Keratinocyte (primary cell): ENCODE data around the gene SSH2. TPM values are rescaled to one million over a fixed set of nuclear protein-coding genes. Genes with fewer than 3 reads are reported as not detected.

Experiments used
- DNase-seq: peaks from one replicate; pipeline ENCODE4 v3.0.0-alpha.2; 2011; ENCODE audit warnings: low read depth, missing footprints, low spot score
- FAIRE-seq: peaks from 2 replicates; lab custom pipeline; 2011; peaks lifted over from hg19 to GRCh38; lab: Jason Lieb, UNC
- H2AFZ ChIP-seq: 2 replicates; pipeline ENCODE4 v1.6.0; 2012; ENCODE audit warnings: low read length, control low read depth, inconsistent platforms; ENCODE audit not compliant: control insufficient read depth
- H3K27ac ChIP-seq: 2 replicates; pipeline ENCODE4 v1.5.1; 2011; ENCODE audit warnings: low read length; ENCODE audit not compliant: control insufficient read depth, insufficient read depth
- H3K27me3 ChIP-seq: 3 replicates; pipeline ENCODE4 v1.6.0; 2011; ENCODE audit warnings: low read length; ENCODE audit not compliant: control insufficient read depth, insufficient read depth; ENCODE audit errors: extremely low read depth
- H3K36me3 ChIP-seq, 2 experiments: 2 replicates in 1 of 2; 3 replicates in 1 of 2; pipeline ENCODE4 v1.5.1; 2011; ENCODE audit warnings: low read length in 2 of 2, mild to moderate bottlenecking in 1 of 2; ENCODE audit not compliant: control insufficient read depth in 2 of 2, insufficient read depth in 2 of 2; ENCODE audit errors: extremely low read depth in 1 of 2
- H3K4me1 ChIP-seq: 3 replicates; pipeline ENCODE4 v1.5.1; 2011; ENCODE audit warnings: low read length; ENCODE audit not compliant: control insufficient read depth, insufficient read depth; ENCODE audit errors: extremely low read depth
- H3K4me2 ChIP-seq: 3 replicates; pipeline ENCODE4 v1.6.0; 2011; ENCODE audit warnings: low read depth, low read length; ENCODE audit not compliant: control insufficient read depth, insufficient read depth; ENCODE audit errors: extremely low read depth
- H3K4me3 ChIP-seq, 3 experiments: fragments of 200-600 bp in 1 of 3; sonication (generic) in 1 of 3; 2 replicates in 2 of 3; 3 replicates in 1 of 3; pipeline ENCODE4 v1.5.1; 2011 to 2016; ENCODE audit warnings: low read length in 3 of 3, mild to moderate bottlenecking in 3 of 3, control low read depth in 2 of 3, inconsistent platforms in 1 of 3, low read depth in 1 of 3, mixed read lengths in 1 of 3, mixed run types in 1 of 3, moderate library complexity in 1 of 3; ENCODE audit not compliant: control insufficient read depth in 2 of 3, insufficient read depth in 2 of 3; ENCODE audit errors: extremely low read depth in 1 of 3
- H3K79me2 ChIP-seq: 2 replicates; pipeline ENCODE4 v1.6.0; 2012; ENCODE audit warnings: low read length; ENCODE audit not compliant: control insufficient read depth, insufficient read depth
- H3K9ac ChIP-seq: 3 replicates; pipeline ENCODE4 v1.6.0; 2011; ENCODE audit warnings: low read length; ENCODE audit not compliant: control insufficient read depth, insufficient read depth; ENCODE audit errors: extremely low read depth
- H3K9me1 ChIP-seq: 3 replicates; pipeline ENCODE4 v1.6.0; 2011; ENCODE audit warnings: low read length; ENCODE audit not compliant: control insufficient read depth, insufficient read depth; ENCODE audit errors: extremely low read depth
- H3K9me3 ChIP-seq: 2 replicates; pipeline ENCODE4 v1.5.1; 2012; ENCODE audit warnings: low read depth, low read length; ENCODE audit not compliant: control insufficient read depth
- H4K20me1 ChIP-seq: 3 replicates; pipeline ENCODE4 v1.6.0; 2011; ENCODE audit warnings: low read length; ENCODE audit not compliant: control insufficient read depth, insufficient read depth; ENCODE audit errors: extremely low read depth
- CTCF ChIP-seq, 3 experiments: IDR thresholded peaks in 1 of 3; conservative IDR thresholded peaks in 1 of 3; optimal IDR thresholded peaks in 1 of 3; 2 replicates in 2 of 3; 3 replicates in 1 of 3; pipeline versions ENCODE3 to v1.5.1; 2011; ENCODE audit warnings: low read length in 3 of 3, mild to moderate bottlenecking in 3 of 3, moderate library complexity in 2 of 3, control low read depth in 1 of 3, inconsistent platforms in 1 of 3; ENCODE audit not compliant: insufficient read depth in 2 of 3; ENCODE audit errors: extremely low read depth in 1 of 3
- EZH2 ChIP-seq: IDR thresholded peaks from one replicate; pipeline ENCODE4 v1.6.1; 2012; ENCODE audit warnings: inconsistent platforms, mild to moderate bottlenecking, low read length, moderate library complexity
- dilution Hi-C: fragments of 300-500 bp; cut with MboI; formaldehyde crosslinking; loops from one replicate; pipeline ENCODE4 v1.7.0; 2020; ENCODE audit warnings: low sequenced_read_pairs; ENCODE audit not compliant: extremely low pct_ligation_motif_present
- polyA plus RNA-seq, 5 experiments: library from polyadenylated mRNA; depleted of rRNA in 3 of 5; stranded (reverse) in 3 of 5; stranded (forward) in 1 of 5; unstranded in 1 of 5; fragments of >200 nt; gene quantifications; 1 replicate in 1 of 5; 2 replicates in 3 of 5; 3 replicates in 1 of 5; pipeline versions ENCODE4 v1.2.1 to v1.2.3, GENCODE V29; 2011 to 2012; ENCODE audit warnings: missing spikeins in 2 of 5, low read depth in 1 of 5, low replicate concordance in 1 of 5

Gene SSH2
- polyA plus RNA-seq, 1 donor (not counting 4 experiments of a cell fraction or from before 2014, with no cell fraction given): 13.9 TPM

GRCh38 chr17:29720551-29720950, 209.5 kb downstream of the SSH2 start:
- dilution Hi-C loops: no loop called here
- Histone ChIP-seq H3K36me3 (no peaks in the 10 kb centered on the region), H3K9me1 (no peaks in the 10 kb centered on the region), H4K20me1 (no peaks in the 10 kb centered on the region), H3K27me3 (no peaks in the 10 kb centered on the region), H3K4me2 (no peak overlapping the region), H3K79me2 (no peaks in the 10 kb centered on the region), H2AFZ (no peak overlapping the region), H3K27ac (no peak overlapping the region), H3K9ac (no peak overlapping the region), H3K9me3 (no peaks in the 10 kb centered on the region), H3K4me1 (no peaks in the 10 kb centered on the region), H3K4me3 (no peak overlapping the region)
- no peak for TF ChIP-seq CTCF (optimal IDR thresholded peaks at IDR 0.05 in 1 of 3, IDR thresholded peaks at IDR 0.05 in 1 of 3, conservative IDR thresholded peaks at IDR 0.05 in 1 of 3; ENCODE audit: extremely low read depth in 1 of 3, insufficient read depth in 2 of 3, low read length in 3 of 3)
- TF ChIP-seq EZH2: no peak
- FAIRE-seq: no peak
- DNase-seq: no peak

DNA sequence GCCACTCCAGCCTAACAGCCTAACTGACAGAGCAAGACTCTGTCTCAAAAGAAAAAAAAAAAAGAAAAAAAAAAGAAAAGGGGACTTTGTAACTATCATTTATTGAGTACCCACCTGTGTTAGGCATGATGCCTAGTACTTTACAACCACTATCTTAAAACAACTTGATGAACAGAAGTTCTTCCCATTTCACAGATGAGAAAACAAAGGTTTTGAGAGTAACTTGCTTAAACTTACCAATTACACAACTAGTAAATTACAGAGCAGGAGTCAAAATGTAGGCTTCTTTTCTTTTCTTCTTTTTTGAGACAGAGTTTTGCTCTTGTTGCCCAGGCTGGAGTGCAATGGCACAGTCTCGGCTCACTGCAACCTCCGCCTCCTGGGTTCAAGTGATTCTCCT, 210.6 kb downstream of the SSH2 start:
- Histone ChIP-seq H2AFZ (no peak overlapping the region), H3K36me3 (no peaks in the 10 kb centered on the region), H3K27me3 (no peaks in the 10 kb centered on the region), H3K4me2 (no peak overlapping the region), H3K4me1 (no peaks in the 10 kb centered on the region), H3K27ac (no peak overlapping the region), H3K9me3 (no peaks in the 10 kb centered on the region), H3K9me1 (no peaks in the 10 kb centered on the region), H4K20me1 (no peaks in the 10 kb centered on the region), H3K9ac (no peak overlapping the region), H3K79me2 (no peaks in the 10 kb centered on the region), H3K4me3 (no peak overlapping the region)
- dilution Hi-C loops: no loop called here
- no peak for FAIRE-seq
- DNase-seq: no peak
- TF ChIP-seq EZH2: no peak
- no peak for TF ChIP-seq CTCF (optimal IDR thresholded peaks at IDR 0.05 in 1 of 3, IDR thresholded peaks at IDR 0.05 in 1 of 3, conservative IDR thresholded peaks at IDR 0.05 in 1 of 3; ENCODE audit: extremely low read depth in 1 of 3, insufficient read depth in 2 of 3, low read length in 3 of 3)
